Right lobe of liver (tissue), 4 donors: ENCODE results near the gene KCNG4.

ENCODE experiments used
- CTCF ChIP-seq, 4 donors: fragments of 200-600 bp in 3 of 4; fragments of 450-650 bp in 1 of 4; IDR thresholded peaks; one replicate each; pipeline versions ENCODE4 v1.5.1 to v1.8.0; 2016 to 2022; ENCODE audit warnings: antibody characterized with exemption in 4 of 4, mild to moderate bottlenecking in 2 of 4
- POLR2A ChIP-seq: fragments of 450-650 bp; IDR thresholded peaks from one replicate; pipeline ENCODE4 v1.6.1; 2017; ENCODE audit warnings: antibody characterized with exemption, mild to moderate bottlenecking
- donor health status: DM: no; HTN: no; CAD: no.
- donor health status: DM: no; HTN: no; CAD: no.
- donor health status: DM: no; HTN: yes; CAD: no.

- TF ChIP-seq POLR2A = no peak
- TF ChIP-seq CTCF (IDR thresholded peaks at IDR 0.05) = no peak
Observed at GRCh38 chr16:84181144-84181915, 58.5 kb downstream of the KCNG4 start.
